NCI-H2107 treated with DMSO at 0.1 percent for 48 hours (cell line): Measurements from ENCODE around the gene IL2RA.
"Not testable (repeated sequence)": the region's sequence is repeated elsewhere in the genome, so short reads cannot be mapped to it uniquely, and the experiment has no call there.

ENCODE experiments used
- DNase-seq: peaks from one replicate; lab custom pipeline; 2025; ENCODE audit not compliant: unreplicated experiment; lab: John Stamatoyannopoulos, UW

IL2RA gene

DNA sequence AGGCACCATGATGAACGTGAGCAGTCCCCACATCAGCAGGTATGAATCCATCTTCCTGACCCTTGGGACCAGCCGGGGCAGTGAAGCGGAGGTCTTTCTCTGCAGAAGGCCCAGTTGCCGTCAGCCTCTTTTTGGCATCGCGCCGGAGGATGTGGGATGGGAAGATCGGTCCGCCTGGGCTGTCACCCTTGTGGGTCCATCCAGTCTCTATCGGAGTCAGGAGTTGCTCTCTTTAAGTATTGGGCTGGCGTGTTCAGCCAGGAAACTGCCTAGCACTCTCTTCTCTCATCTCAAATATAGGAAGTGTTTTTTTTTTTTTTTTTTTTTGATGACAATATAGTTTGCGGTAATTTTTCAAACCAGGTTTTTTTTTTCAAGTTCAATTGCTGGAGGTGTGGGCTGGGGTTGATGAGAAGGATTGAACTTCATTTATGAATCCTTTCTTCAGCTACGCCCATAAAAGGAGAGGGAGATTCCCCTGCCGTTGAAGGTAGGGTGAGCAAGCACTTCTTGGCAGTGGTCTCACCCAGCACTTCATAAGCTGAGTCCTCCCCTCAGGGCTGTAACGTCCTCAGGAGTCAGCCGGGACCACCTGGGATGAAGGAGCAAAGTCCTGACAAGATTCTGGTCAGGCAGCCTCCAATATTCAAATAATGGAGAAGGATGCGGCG, at the start of gene IL2RA:
Gene IL2RA (minus strand): TSS at position 267 of the 671 bp plus-strand sequence. CDS start 216 bp downstream, at position 51.
- DNase-seq = no peak

DNA sequence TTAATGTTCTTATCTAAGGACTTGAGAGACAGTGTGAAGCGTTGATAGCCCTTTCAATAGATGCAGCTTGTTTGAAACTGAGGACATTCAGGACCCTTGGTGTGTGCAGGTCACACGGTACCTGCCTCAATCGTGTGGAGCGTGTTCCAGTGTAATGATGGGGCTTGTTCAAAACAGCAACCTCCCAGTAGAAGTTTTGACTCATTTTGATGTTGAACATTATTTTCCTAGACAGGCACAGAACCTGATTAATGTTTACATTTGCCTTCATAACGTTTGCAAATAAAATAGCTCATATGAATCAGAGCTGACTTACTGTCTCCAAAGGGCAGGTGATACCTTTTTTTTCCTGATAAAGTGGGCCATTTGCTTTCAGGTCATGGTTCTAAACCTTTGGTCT, 48.0 kb upstream of the IL2RA start:
- DNase-seq = no peak

DNA sequence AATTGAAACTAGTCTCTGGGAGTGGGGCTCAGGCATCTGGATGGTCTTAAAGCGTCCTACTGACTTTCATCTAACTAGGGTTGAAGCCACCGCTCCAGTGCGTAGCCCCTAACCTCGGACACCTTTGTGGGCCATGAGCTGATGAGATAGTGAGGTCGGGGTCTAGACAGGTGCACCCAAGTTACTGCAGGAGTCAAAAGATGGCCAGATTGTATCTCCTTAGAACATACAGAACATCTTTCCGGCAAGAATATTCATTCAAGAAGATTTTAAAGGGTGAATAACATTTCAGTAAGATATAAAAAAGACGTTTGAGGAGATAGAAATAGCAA, 47.2 kb upstream of the IL2RA start:
- DNase-seq = no peak

DNA sequence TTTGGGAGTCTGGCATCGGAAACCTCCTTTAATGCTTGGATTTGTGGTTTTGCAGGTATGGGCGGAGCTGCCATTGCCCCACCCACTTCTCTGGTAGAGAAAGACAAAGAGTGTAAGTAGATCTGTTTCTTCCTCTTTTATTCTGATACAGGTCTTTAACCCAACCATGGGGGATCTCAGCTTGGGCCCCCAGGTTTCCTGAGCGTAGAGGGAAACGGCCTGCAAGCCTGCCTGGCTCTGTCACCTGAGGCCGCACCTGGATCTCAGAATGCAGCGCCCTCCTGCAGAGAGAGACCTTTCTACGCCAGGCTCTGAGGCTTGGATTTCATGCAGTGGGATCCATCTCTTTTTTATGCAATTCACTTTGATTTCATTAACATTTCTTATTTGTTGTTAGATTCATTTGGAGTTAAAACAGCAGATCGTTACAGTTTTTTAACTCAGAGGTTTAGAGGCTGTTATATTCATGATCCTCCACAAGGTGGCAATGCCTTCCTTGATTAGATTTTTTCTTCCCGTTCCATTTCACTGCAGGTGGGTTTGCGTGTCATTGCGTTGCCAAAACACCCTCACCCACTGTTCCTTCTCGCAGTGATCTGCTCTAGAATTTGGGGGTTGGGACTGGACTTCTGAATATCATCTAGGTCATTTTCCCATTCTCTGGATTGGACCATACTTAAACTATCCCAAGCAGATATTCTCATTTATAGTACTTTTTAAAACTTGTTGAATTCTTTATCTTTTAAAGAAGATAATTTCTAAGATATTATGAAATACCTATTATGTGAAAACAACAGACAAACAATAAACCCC, 46.7 kb upstream of the IL2RA start:
- DNase-seq = no peak

DNA sequence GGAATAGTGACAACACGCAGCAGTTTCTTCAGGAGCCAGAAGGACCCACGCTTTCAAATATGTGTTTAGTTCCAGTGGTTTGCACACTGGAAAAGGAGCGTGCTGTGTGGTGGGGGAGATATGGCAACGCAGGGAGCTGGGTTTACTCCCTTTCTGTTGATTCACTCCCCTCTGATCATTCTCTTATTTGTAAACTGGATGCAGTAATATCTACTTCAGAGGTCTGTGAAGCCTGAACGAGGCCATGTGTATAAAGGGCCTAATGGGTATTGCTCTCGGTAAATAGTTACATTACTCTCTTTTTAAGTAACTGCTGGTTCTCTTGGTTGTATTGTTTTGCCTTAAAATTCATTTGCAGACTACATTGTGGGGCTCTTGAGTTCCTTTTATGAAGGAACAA, 45.9 kb upstream of the IL2RA start:
- no peak for DNase-seq

DNA sequence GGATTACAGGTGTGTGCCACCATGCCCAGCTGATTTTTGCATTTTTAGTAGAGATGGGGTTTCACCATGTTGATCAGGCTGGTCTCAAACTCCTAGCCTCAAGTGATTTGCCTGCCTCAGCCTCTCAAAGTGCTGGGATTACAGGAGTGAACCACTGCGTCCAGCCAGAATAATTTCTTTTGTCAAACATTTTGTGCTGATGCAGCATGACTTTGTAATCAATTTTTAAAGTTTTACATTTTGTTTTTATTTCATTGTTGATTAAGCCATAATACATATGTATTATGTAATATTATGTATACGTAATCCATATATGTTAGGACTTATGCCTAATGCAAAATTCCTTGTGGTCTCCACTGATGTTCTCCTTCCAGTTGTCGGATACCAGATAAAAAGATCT, 45.4 kb upstream of the IL2RA start:
- not testable (repeated sequence) for DNase-seq

DNA sequence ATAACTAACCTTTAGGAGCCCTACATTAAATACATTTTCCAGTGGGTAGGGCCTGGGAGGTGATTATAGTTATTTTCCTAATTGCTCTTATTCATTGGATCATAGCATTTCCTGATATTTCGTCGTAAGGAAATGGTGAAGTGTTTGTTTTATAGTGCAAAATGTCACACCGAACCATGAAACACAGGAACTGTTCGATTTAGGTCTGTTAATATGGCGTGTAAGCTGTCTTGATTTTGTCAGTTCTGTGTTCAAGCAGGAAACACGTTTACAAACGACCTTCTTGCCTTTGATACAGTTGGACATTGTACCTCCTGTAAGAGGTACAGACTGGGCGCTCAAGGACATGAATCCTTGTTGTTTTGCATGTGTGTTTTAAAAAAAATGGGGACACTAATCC, 41.4 kb upstream of the IL2RA start:
- DNase-seq = no peak

DNA sequence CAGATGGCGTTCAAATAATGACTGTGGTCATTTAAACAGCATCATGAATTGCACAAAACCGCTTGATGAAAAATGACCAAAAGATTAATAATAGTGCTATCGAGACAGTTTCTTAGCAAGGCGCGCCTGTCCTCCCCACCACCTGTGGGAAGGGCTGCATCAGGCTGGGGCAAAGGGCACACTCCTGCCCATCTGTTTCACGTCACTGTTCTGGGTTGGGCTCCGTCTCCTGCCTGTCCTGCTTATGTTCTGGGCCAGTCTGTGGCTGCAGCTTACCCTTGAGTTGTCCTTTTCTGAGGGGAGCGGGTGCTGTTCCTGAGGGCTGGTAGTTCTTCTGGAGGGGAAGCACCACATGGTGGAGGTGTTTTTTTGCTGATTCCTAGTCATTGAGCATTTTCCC, 40.0 kb upstream of the IL2RA start:
- no peak for DNase-seq

DNA sequence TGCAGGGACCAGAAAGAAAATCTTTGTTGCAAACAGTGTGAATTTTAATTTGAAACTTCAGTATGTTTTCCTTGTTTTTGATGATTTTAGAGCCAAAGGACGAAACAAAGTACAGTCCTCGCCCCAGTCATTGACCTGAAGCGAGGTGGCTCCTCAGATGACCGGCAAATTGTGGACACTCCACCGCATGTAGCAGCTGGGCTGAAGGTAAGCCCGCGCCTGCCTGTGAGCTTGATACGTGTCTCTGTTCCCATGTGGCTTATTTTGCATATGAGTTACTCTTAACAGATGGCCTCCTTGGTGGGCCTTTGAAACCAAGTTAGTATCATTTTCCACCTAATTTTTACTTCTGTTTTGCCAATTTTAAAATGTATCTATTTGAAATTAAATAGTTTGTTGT, 39.0 kb upstream of the IL2RA start:
- DNase-seq = no peak

DNA sequence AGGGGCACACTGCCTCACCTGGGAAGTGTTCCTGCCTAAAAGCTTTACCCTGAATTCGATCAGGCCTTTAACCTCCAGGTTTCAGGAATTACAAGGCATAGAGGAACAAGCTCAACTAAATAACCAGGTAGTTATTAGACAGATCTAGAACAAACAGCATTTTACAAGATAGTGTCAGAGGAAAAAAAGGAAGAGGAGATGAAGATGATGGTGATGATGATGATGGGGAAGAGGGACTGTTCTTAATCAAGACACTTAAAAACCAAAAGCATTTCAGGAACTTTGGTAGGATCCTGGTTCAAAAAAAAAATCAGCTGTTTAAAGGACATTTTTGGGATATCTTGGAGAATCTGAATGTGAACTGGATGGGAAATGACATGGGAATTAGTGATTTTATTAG, 38.2 kb upstream of the IL2RA start:
- no peak for DNase-seq

DNA sequence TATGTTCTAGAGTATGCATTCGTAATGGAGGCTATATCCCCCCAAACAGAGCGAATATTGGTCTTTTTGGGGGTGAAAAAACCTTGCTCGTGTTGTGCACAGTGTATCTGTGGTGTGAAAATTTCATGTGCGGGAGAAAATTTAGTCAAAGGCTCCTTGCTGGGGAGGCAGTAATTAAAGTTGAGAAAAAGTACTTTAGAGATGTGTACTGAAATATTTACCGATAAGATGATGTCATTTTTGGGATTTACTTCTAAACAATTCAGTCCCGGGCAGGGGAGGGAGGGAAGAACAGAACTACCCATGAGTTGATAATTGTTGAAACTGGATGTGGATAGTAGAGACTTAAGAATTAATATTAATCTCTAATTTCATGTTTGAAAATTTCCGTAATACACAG, 36.0 kb upstream of the IL2RA start:
- no peak for DNase-seq

DNA sequence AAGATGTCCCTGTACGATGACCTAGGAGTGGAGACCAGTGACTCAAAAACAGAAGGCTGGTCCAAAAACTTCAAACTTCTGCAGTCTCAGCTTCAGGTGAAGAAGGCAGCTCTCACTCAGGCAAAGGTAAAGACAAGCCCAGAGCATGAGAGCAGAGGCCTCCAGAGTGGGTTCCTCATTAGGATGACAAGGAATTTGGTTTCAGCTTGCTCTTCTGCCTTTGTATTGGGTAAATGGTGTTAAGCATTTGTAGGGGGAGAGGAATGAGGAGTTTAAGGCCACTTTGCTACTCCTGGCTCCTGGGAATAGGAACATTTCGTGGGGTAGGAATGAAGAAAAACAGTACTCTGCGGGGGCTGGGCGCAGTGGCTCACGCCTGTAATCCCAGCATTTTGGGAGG, 34.9 kb upstream of the IL2RA start:
- DNase-seq = no peak

DNA sequence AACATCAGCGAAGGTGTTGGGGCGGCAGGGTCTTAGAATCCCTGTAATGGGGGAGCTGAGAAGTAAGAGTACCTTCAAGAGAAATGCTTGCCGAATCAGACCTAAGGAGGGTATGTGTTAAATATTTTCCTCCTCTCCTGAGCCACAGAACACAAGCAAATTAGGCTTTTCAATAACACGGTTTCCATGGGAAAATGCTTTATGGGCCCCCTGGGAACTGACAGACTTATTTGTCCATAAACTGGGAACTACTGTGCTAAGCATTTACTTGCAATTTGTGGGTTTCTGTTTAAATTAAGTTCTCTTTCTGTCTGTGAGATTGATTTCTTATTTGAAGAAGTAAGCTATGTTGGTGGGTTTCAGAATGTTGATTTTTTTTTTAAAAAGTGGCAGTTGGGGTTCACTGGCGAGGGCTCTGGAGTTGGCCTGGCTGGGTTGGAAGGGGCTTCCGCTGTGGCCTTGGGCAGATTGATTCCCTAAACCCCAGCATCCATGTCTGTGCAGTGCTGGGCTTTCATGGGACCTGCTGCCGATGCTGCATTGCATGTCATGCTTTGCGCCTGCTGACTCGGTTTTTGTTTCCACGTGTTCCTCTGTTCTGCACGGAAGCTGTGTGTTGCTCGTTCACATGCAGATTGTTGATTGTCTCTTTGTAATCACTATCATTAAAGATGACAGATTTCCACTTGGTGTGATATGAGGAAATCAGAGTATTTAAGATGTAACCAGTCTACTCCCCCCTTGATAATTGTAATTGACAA, 33.8 kb upstream of the IL2RA start:
- no peak for DNase-seq

DNA sequence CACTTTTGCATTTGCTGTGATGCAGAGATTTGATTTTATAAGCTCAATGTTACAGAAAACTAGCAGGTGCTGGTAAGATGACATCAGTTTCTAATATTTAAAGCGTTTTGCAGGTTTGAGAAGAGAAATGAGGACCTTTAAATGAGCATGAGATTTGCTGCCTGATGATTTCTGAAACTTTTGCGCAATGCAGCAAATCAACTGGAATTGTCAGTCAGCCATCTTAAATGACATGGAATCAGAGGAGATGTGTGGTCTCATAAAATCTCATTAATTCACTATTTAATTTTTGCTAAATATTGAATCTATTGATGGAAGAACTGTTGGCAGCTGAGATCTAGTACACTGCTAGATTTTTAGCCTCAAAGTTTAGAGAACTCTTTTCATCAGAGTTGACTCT, 30.6 kb upstream of the IL2RA start:
- DNase-seq = no peak

DNA sequence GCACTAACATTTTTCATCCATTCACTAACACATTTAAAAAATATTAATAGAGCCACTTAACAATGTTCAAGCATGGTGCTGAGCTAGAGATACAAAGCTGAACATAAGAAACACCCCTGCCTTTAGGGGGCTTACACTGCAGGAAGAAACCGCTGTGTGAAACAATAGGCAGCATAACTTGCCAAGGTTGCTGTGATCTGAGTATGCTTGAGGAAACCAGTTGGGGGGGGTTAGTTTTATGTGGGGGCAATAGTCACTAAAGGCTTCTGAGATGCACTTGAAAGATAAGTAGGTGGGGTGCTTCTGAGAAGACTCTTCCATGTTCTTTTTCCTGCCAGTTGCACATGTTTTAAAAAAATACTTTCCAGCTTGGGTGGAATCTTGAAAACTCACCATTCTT, 29.5 kb upstream of the IL2RA start:
- DNase-seq = no peak

DNA sequence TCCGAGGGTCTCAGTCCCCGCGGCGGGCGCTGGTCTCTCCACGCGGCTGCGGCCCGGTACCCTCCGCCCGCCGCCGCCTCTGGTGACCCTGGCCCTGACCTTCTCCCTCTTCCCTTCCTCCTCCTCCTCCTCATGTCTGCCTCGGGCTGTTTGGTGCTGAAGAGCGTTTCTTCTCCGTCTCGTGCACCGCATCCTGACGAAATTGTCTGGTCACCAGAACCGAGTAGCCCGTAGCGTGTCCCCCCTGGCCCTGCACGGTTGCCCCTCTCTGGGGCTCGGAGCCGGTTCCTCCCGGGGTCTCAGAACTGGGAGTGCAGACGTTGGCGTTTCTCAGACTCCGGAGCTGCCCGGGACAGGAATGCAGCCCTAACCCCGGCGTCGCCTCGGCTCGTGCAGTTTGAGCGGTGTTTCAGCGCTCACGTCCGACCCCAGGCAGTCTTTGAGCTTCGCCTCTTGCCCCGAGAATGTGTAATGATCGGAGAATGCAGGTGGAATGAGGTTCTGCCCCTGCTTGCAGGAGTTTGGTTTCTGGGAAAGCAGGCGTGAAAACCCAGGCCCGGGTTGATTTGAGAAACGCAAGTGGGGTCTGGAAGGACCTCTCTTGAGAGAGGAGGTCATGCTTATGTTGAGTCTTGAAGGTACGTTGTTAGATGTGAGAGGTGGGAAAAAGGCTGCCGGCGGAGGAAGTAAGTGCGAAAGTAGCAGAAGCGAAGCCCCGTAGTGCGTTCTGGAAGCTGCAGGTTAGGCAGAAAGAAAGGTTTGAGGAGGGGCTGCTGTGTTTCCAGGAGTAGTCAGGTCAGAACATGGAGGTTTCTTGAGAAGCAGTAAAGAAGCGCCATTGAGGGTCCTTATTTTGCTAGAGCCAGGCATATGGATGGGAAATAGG, 27.4 kb upstream of the IL2RA start:
- no peak for DNase-seq

DNA sequence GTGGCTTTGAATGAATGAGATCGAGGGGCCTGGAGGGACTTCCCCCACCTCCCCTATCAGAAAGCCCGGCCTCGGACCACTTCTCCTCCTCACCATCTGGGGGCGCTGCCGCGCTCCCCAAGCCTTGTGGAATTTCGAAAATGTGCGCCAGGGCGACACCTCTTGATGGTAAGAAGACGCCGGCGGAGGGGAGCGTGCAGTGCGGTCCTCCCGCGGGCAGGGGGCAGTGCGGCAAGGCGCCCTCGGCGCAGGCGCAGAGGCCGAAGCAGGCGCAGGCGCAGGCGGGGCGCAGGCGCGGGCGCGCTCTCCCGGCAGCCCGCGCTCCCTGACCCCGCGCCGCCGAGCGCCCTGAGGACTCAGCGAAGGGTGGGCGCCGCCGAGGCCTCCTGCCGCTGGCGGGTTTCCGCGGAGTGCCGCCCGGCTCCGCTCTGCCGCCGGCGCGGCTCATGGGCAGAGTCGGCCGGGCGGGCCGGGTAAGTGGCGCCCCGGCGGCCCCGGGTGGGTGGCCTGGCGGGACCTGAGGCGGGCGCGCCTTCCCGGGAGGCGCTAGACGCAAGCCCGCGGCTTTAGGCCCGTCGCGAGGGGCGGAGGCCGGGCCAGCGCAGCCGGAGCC, 26.7 kb upstream of the IL2RA start, which contains the start of gene RBM17:
Gene RBM17 (plus strand): TSS at position 314 of the 613 bp plus-strand sequence. CDS start 8,032 bp downstream, outside the sequence.
- peak; percentile 57 for DNase-seq

DNA sequence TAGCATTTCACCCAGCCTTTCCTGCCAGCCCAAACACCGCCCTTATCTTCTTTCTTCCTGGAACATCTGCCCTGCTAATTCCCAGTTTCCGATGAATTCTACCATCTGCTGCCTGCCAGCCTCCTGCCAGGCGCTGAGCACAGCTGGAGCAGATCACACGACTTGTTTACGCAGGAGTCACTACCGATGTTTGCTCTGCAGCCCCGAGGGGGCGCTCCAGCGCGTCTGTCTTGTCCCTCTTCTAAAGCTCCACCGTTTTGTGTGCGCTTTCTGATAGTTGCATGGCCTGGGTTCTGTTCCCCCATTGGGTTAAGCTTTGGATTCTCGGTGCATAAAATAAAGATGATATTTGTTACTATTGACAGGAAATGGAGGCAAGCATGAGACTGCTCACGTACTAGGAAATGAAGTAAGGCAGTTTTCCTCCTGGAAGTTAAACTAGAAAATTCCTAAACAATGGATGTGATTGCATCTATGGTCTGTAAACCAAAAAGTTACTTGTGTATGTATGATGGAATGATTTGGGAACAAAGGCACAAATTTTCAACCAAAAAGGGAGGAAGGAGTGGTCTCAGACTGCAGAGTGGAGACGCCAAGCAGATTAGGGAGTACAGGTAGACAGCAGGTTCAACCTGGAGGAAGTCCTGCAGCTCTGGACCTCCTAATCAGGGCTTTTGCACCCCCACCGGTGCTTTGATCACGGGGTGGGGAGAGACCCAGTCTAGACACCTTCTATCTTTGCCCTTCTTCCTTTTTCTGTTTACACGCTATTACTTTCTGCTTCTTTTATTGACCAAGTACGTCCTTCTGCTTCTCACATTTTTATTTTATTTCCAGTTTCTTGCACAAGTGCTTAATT, 24.4 kb upstream of the IL2RA start:
- peak; percentile 62 for DNase-seq
